GM13977 (cell line): ENCODE data around the gene HYDIN.

Experiments used
- DNase-seq: peaks from one replicate; pipeline ENCODE4 v3.0.0; 2012; ENCODE audit warnings: low spot score
- in situ Hi-C: fragments of 300-500 bp; cut with MboI; formaldehyde crosslinking; loops from one replicate; pipeline ENCODE4 v1.12.0; 2022; ENCODE audit warnings: low sequenced_read_pairs, low pct_unique_long_range_greater_than_20kb, mixed read lengths, inconsistent platforms; ENCODE audit not compliant: unreplicated experiment
- TF ChIP-seq, protein P1 (sequence below): IDR thresholded peaks from 2 replicates; pipeline ENCODE4 v1.5.1; 2012; ENCODE audit warnings: mild to moderate bottlenecking, control low read depth; ENCODE audit not compliant: insufficient read depth; ENCODE audit errors: extremely low read depth, missing control alignments

The HYDIN gene

DNA sequence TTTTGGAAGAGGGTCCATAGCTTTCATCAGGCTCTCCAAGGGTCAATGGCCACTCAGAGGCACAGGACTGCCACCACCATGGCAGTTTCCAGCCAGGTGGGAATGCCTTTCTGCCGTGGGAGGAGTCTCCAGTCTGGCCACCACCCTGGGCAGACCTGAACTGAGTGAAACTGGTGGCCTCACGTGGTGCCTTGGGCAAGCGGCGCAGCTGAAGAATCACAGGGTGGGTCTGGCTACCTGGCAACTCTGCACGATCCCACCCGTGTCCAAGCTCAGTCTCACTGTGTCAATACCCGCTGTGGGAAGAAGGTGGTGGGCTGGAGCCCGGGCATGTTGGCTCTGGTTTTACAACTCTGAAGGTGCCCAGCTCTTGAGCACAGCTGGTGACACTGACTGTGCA, 461.4 kb downstream of the HYDIN start:
- TF ChIP-seq, protein P1, sequence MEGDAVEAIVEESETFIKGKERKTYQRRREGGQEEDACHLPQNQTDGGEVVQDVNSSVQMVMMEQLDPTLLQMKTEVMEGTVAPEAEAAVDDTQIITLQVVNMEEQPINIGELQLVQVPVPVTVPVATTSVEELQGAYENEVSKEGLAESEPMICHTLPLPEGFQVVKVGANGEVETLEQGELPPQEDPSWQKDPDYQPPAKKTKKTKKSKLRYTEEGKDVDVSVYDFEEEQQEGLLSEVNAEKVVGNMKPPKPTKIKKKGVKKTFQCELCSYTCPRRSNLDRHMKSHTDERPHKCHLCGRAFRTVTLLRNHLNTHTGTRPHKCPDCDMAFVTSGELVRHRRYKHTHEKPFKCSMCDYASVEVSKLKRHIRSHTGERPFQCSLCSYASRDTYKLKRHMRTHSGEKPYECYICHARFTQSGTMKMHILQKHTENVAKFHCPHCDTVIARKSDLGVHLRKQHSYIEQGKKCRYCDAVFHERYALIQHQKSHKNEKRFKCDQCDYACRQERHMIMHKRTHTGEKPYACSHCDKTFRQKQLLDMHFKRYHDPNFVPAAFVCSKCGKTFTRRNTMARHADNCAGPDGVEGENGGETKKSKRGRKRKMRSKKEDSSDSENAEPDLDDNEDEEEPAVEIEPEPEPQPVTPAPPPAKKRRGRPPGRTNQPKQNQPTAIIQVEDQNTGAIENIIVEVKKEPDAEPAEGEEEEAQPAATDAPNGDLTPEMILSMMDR: no peak
- DNase-seq: no peak
- in situ Hi-C loops: loop anchor here (10.0 kb wide), 1 partner anchor 84 kb away; the partner anchor contains the start of gene MTSS2

DNA sequence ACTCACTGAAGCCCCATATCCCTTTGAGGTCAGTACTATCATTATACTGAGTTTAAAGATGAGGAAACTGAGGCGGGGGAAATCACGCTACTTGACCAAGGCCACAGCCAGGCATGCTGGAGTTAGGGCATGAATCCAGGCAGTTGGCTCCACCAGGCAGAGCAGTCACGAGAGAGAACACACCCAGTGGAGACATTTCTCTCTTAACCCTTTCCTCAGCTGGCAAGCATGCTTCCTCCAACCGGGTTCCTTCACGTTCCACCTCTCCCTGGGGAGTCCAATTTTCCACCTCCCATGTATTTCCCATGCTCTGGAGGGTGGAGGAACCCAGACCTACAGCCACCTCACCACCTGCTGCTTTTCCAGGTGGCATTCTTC, 462.3 kb downstream of the HYDIN start:
- TF ChIP-seq, protein P1: no peak
- in situ Hi-C loops: loop anchor here (10.0 kb wide), 1 partner anchor 83 kb away; the partner anchor contains the start of gene MTSS2
- DNase-seq: no peak

DNA sequence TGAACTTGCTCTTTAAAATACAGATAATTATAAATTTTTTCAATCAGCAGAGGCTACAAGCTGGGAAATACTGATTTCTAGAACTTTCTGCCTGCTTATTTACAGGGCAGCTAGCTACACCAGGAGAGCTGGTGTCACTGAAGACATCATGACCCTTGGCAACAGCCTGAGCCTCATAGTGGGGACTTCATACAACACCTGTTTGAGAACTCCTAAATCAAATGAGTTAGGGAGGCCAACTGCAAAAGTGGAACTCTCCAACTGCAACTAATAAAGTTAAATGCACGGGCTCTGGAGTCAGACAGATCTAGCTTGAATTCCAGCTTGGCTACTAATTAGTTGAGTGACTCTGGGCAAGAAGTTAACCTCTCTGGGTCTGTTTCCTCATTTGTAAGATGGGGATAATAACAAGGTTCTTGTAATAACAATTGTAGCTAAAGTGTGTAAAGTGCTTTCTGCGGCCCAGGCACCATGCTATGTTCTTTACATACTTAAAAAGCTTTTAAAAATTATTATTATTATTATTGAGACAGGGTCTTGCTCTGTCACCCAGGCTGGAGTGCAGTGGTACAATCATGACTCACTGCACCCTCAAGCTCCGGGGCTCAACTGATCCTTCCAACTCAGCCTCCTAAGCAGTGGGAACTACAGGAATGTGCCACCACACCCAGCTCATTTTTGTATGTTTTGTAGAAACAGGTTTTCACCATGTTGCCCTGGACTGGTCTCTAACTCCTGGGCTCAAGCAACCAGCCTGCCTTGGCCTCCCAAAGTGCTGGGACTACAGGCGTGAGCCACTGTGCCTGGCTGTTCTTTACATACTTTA, 462.9 kb downstream of the HYDIN start:
- DNase-seq: no peak
- TF ChIP-seq, protein P1: no peak
- in situ Hi-C loops: loop anchor here (10.0 kb wide), 1 partner anchor 83 kb away; the partner anchor contains the start of gene MTSS2

DNA sequence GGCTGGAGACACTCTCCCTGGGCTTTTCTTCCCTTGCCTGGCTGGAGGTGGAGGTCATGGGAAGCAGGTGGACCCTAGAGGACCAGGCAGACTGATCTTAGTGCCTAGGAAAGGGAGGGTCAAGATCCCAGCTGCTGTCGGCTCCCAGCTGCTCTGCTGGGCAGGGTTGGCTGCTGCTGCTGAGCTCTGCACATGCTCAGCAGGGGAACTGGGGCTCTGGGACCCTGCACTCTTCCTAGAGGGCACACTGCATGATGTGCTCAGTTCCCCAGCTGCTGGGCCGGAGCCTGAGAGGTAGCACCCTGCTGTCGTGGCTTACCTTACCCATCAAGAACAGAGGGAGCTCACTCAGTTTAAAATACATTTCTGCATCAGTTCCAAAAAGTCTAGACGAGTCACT, 463.9 kb downstream of the HYDIN start:
- no peak for DNase-seq
- in situ Hi-C loops: loop anchor here (10.0 kb wide), 1 partner anchor 82 kb away; the partner anchor contains the start of gene MTSS2
- TF ChIP-seq, protein P1: no peak

DNA sequence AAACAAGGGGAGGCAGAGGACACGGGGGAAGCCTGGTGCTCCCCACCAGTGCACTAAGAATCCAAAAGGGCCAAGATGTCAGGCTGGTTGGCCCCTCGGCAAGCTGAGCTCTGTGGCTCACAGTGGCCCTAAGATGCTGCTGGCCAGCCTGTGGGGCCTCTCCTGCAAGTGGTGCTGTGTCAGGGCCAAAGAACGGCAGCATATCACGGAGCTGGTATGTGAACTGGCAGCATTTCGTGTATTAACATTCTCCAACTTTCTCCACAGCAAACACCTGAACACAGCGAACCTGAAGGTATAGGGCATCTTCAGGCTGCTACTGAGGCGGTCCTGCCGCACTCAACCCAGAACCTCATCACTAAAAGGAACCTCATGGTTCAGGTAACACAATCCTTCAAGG, 464.3 kb downstream of the HYDIN start:
- TF ChIP-seq, protein P1: no peak
- in situ Hi-C loops: loop anchor here (10.0 kb wide), 1 partner anchor 81 kb away; the partner anchor contains the start of gene MTSS2
- no peak for DNase-seq

DNA sequence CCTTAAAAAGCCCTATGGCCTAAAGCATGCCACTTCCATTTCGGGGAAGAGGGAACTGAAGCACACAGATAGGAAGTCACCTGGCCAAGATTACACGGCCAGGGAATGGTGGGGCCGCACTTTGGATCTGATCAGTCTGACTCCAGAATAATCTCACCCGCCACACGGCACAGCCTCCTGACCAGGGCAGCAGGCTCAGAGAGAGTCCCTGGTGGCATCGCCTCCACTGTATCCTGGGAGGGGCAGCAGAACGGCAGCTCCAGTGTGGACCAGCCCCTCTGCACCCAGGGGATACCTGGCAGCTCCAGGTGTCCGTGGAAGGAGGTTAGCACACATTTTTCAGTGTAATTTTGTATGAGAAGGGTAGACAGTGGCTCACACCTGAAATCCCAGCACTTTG, 465.0 kb downstream of the HYDIN start:
- in situ Hi-C loops: loop anchor here (10.0 kb wide), 1 partner anchor 81 kb away; the partner anchor contains the start of gene MTSS2
- DNase-seq: no peak
- TF ChIP-seq, protein P1: no peak
